K562 (cell line): ENCODE data around the gene PLS1. TPM values are rescaled to one million over a fixed set of nuclear protein-coding genes. Genes with fewer than 3 reads are reported as not detected.

Source experiments
- BHLHE40 ChIP-seq: IDR thresholded peaks from 2 replicates; pipeline ENCODE4 v1.6.1; 2011; ENCODE audit warnings: low read length, improper control_type of control experiment
- KLF13 ChIP-seq: fragments of 450-650 bp; IDR thresholded peaks from 2 replicates; pipeline ENCODE4 v1.6.1; 2016; ENCODE audit warnings: missing genetic modification characterization, low read depth, mild to moderate bottlenecking, missing compliant biosample characterization, moderate library complexity, borderline replicate concordance
- MCM2 ChIP-seq: fragments of 450-650 bp; IDR thresholded peaks from 2 replicates; pipeline ENCODE4 v1.6.1; 2017; ENCODE audit warnings: low read depth, mild to moderate bottlenecking
- NFATC3 ChIP-seq: fragments of 450-650 bp; IDR thresholded peaks from 2 replicates; pipeline ENCODE4 v1.6.1; 2017; ENCODE audit warnings: mild to moderate bottlenecking
- NRF1 ChIP-seq, 2 experiments: fragments of 450-650 bp; IDR thresholded peaks in 1 of 2; conservative IDR thresholded peaks in 1 of 2; 2 replicates each; pipeline ENCODE4 v1.6.1; 2014; ENCODE audit warnings: mild to moderate bottlenecking in 2 of 2
- RBBP5 ChIP-seq: fragments of 200-600 bp; sonication (generic); IDR thresholded peaks from 2 replicates; pipeline ENCODE4 v1.6.1; 2012; ENCODE audit warnings: borderline replicate concordance, mild to moderate bottlenecking, low read length, control low read depth, inconsistent platforms; ENCODE audit not compliant: insufficient read depth, poor library complexity, severe bottlenecking
- RNF2 ChIP-seq: sonication (generic); IDR thresholded peaks from 2 replicates; pipeline ENCODE4 v1.6.1; 2016
- THAP12 ChIP-seq: fragments of 250-450 bp; sonication (Bioruptor Pico); IDR thresholded peaks from 2 replicates; pipeline ENCODE4 v1.9.0; 2021; ENCODE audit warnings: mild to moderate bottlenecking, inconsistent platforms
- TSHZ1 ChIP-seq: fragments of 250-450 bp; sonication (Bioruptor Pico); IDR thresholded peaks from 2 replicates; pipeline ENCODE4 v1.4.0; 2020; ENCODE audit warnings: mild to moderate bottlenecking, moderate library complexity
- ZBTB2 ChIP-seq: fragments of 450-650 bp; IDR thresholded peaks from 2 replicates; pipeline ENCODE4 v1.6.1; 2016; ENCODE audit warnings: antibody characterized with exemption
- ZNF134 ChIP-seq: fragments of 250-450 bp; sonication (Bioruptor Pico); conservative IDR thresholded peaks from 2 replicates; pipeline ENCODE4 v1.4.0; 2020
- ZNF449 ChIP-seq: fragments of 250-450 bp; sonication (Bioruptor Pico); IDR thresholded peaks from 2 replicates; pipeline ENCODE4 v1.8.0; 2022; ENCODE audit warnings: moderate library complexity, mild to moderate bottlenecking, inconsistent platforms
- ZNF511 ChIP-seq: sonication (generic); formaldehyde crosslinking; IDR thresholded peaks from 2 replicates; pipeline ENCODE4 v1.8.0; 2022; ENCODE audit warnings: mild to moderate bottlenecking, missing genetic modification reagents
- ZNF589 ChIP-seq: fragments of 200-800 bp; sonication (Bioruptor generic); IDR thresholded peaks from 2 replicates; pipeline ENCODE4 v1.6.1; 2016; ENCODE audit warnings: low read depth, missing genetic modification characterization, missing compliant biosample characterization
- polyA plus RNA-seq, 8 experiments: library from polyadenylated mRNA; depleted of rRNA in 4 of 8; stranded (reverse) in 5 of 8; unstranded in 3 of 8; fragments of >200 nt; fragmentation: Nextera tagmentation in 2 of 8; fragmentation: Illumina TruSeq in 1 of 8; extraction: Ambion mirVana in 2 of 8; extraction: Trizol in 1 of 8; gene quantifications; 2 replicates each; pipeline versions ENCODE4 v1.2.1 to v1.2.3, GENCODE V29; 2011 to 2014; ENCODE audit warnings: inconsistent platforms in 1 of 8, missing spikeins in 1 of 8
- total RNA-seq, 7 experiments: library from RNA; depleted of rRNA in 6 of 7; stranded (reverse); fragments of >200 nt in 6 of 7; fragmentation: Illumina TruSeq in 2 of 7; extraction: Trizol in 2 of 7; gene quantifications; 2 replicates each; pipeline versions ENCODE4 v1.2.1 to v1.2.3, GENCODE V29; 2011 to 2021; ENCODE audit warnings: low replicate concordance in 1 of 7
- TF ChIP-seq, protein P1 (sequence below): fragments of 450-650 bp; conservative IDR thresholded peaks from 2 replicates; pipeline ENCODE4 v1.6.1; 2016; ENCODE audit warnings: missing genetic modification characterization, low read depth, mild to moderate bottlenecking, missing compliant biosample characterization, moderate library complexity

The PLS1 gene
- total and polyA plus RNA-seq, 9 of the 15 experiments (the other 6 are each of a cell fraction or from before 2014, with no cell fraction given), result 6.1 to 21.3 (median 13.0) TPM

DNA sequence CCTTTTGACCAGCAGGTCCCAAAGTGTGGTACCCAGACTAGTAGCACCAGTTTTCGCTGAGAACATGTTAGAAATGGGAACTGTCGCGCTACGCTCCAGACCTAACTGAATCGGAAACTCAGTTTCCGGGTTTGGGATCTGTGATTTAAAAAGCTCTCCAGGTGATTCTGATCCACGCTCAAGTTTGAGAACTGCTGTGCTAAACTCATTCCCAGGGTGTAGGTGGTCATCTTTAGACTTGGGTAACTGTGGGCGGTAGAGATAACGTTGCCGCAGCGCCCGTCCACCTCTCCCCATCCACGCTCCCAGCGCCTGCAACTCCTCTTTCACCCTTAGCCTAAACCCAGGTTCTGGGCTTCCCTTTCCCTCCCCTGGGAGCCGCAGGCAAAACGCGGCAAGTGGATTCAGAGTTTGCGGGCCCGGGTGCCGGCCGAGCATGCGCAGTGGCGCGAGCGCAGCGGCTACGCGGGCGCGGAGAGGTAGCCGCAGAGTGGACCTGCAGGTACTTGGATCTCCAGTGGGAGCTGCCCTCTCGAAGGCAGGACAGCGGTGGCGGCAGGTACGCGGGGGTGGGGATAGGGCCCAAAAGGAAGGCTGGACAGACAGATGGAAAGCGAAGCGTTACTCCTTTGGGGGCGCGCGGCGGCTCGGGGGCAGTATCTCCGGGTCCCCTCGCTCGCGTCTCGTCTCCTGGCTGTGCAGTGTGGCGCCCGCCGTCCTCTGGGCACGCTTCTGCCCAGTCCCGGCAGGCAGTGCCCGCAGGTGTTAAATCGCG is at the start of gene PLS1 (continued):
- TF ChIP-seq TSHZ1 (CRISPR knock-in tag) (no peak), NRF1 (conservative IDR thresholded peaks at IDR 0.05 in 1 of 2, IDR thresholded peaks at IDR 0.05 in 1 of 2) (peak; percentile 98), KLF13 (tag) (0 out of 2 replicates have a peak, but pooled peaks have one; percentile 3), ZNF589 (no peak), NFATC3 (0 out of 2 replicates have a peak, but pooled peaks have one; percentile 46), MCM2 (no peak), BHLHE40 (0 out of 2 replicates have a peak, but pooled peaks have one; percentile 21), ZNF134 (CRISPR knock-in tag) (no peak), ZNF511 (peak; percentile 56; the same call in 1 of the 2 replicates), RNF2 (peak; percentile 23; the same call in 1 of the 2 replicates), ZNF449 (no peak), ZBTB2 (peak; percentile 95), RBBP5 (peak; percentile 86), THAP12 (CRISPR knock-in tag) (no peak)
- TF ChIP-seq, protein P1, sequence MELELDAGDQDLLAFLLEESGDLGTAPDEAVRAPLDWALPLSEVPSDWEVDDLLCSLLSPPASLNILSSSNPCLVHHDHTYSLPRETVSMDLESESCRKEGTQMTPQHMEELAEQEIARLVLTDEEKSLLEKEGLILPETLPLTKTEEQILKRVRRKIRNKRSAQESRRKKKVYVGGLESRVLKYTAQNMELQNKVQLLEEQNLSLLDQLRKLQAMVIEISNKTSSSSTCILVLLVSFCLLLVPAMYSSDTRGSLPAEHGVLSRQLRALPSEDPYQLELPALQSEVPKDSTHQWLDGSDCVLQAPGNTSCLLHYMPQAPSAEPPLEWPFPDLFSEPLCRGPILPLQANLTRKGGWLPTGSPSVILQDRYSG (tag), result 0 out of 2 replicates have a peak, but pooled peaks have one; percentile 21
